Thymus (tissue), 11 donors: Measurements from ENCODE around the gene KCNG1. TPM values are rescaled to one million over a fixed set of nuclear protein-coding genes. Genes with fewer than 3 reads are reported as not detected.
"Not testable (repeated sequence)": the region's sequence is repeated elsewhere in the genome, so short reads cannot be mapped to it uniquely, and the experiment has no call there.

ENCODE experiments used
- DNase-seq, 9 donors: peaks; one replicate each; pipeline ENCODE4 v3.0.0-alpha.2; 2013; ENCODE audit warnings: low spot score in 9 of 9, low read depth in 6 of 9, missing footprints in 1 of 9
- H3K27ac ChIP-seq, 2 donors: one replicate each; pipeline ENCODE4 v1.5.1; 2013; ENCODE audit warnings: control low read depth in 1 of 2, low read depth in 1 of 2, low read length in 1 of 2, mild to moderate bottlenecking in 1 of 2, moderate library complexity in 1 of 2
- H3K27me3 ChIP-seq, 2 donors: one replicate each; pipeline ENCODE4 v1.5.1; 2013; ENCODE audit warnings: low read length in 1 of 2; ENCODE audit not compliant: control insufficient read depth in 2 of 2, insufficient read depth in 1 of 2
- H3K36me3 ChIP-seq, 2 donors: one replicate each; pipeline ENCODE4 v1.5.1; 2013; ENCODE audit warnings: low read length in 1 of 2, mild to moderate bottlenecking in 1 of 2, moderate library complexity in 1 of 2; ENCODE audit not compliant: control insufficient read depth in 2 of 2, insufficient read depth in 2 of 2
- H3K4me1 ChIP-seq, 2 donors: one replicate each; pipeline ENCODE4 v1.5.1; 2013; ENCODE audit warnings: low read length in 2 of 2; ENCODE audit not compliant: control insufficient read depth in 2 of 2, insufficient read depth in 2 of 2
- H3K4me3 ChIP-seq, 2 donors: one replicate each; pipeline ENCODE4 v1.5.1; 2013; ENCODE audit warnings: low read length in 2 of 2, control low read depth in 1 of 2, mild to moderate bottlenecking in 1 of 2
- H3K9me3 ChIP-seq, 2 donors: one replicate each; pipeline ENCODE4 v1.5.1; 2013; ENCODE audit warnings: low read length in 1 of 2, mild to moderate bottlenecking in 1 of 2; ENCODE audit not compliant: control insufficient read depth in 2 of 2, insufficient read depth in 1 of 2
- WGBS: extraction: QIAGEN DNeasy Blood & Tissue Kit; methylation state at CpG from one replicate; pipeline ENCODE4 v1.1.7; 2013; 5-methylcytosine and 5-hydroxymethylcytosine counted together
- polyA plus RNA-seq: library from polyadenylated mRNA; stranded (reverse); fragments of 200-250 nt; gene quantifications from one replicate; pipeline ENCODE4 v1.2.3, GENCODE V29; 2013
- total RNA-seq: library from RNA; stranded (reverse); fragments of 120-200 nt; gene quantifications from one replicate; pipeline ENCODE4 v1.2.4, GENCODE V29; 2013
- donor health status: healthy.

Gene KCNG1
- total and polyA plus RNA-seq, 2 donors = 0.28 to 0.71 TPM

GRCh38 chr20:50982363-50982762 is 40.5 kb downstream of the KCNG1 start:
- WGBS = 73% methylated on average over 4 of the region's 4 CpGs
- Histone ChIP-seq H3K27ac (no peak overlapping the region), H3K27me3 (peaks cover 0 to 12% of the 10 kb centered on the region in 2 donors), H3K9me3 (no peaks in the 10 kb centered on the region), H3K36me3 (no peaks in the 10 kb centered on the region), H3K4me1 (no peaks in the 10 kb centered on the region), H3K4me3 (no peak overlapping the region)
- DNase-seq = no peak

GRCh38 chr20:50981714-50982048 is 41.2 kb downstream of the KCNG1 start:
- DNase-seq = no peak
- Histone ChIP-seq H3K27ac (no peak overlapping the region), H3K9me3 (no peaks in the 10 kb centered on the region), H3K27me3 (peaks cover 0 to 16% of the 10 kb centered on the region in 2 donors), H3K4me3 (no peak overlapping the region), H3K36me3 (no peaks in the 10 kb centered on the region), H3K4me1 (no peaks in the 10 kb centered on the region)
- WGBS = 96% methylated on average over 3 of the region's 3 CpGs

- H3K36me3 ChIP-seq = no peaks in the 10 kb centered on the region
- no peaks in the 10 kb centered on the region for H3K9me3 ChIP-seq
- H3K4me1 ChIP-seq = no peaks in the 10 kb centered on the region
- peak in 7 of 9 donors; percentile 27 to 71 (median 42) for DNase-seq
- H3K27ac ChIP-seq = no peak overlapping the region
- 60% methylated on average over 26 of the region's 26 CpGs for WGBS
- peaks cover 0 to 16% of the 10 kb centered on the region in 2 donors for H3K27me3 ChIP-seq
- H3K4me3 ChIP-seq = no peak overlapping the region
Observed at GRCh38 chr20:50980851-50981713, 41.8 kb downstream of the KCNG1 start.

- peaks cover 0 to 16% of the 10 kb centered on the region in 2 donors for H3K27me3 ChIP-seq
- 92% methylated on average over 8 of the region's 8 CpGs for WGBS
Observed at GRCh38 chr20:50980071-50980681, 42.7 kb downstream of the KCNG1 start.

GRCh38 chr20:50978533-50978932 is 44.4 kb downstream of the KCNG1 start:
- H3K27me3 ChIP-seq = peaks cover 0 to 16% of the 10 kb centered on the region in 2 donors
- not testable (repeated sequence) for H3K4me1 ChIP-seq, H3K4me3 ChIP-seq, H3K27ac ChIP-seq, H3K9me3 ChIP-seq, H3K36me3 ChIP-seq, DNase-seq
- 91% methylated on average over 4 of the region's 4 CpGs for WGBS

More at GRCh38 chr20:50980071-50980681, 42.7 kb downstream of the KCNG1 start:
- Histone ChIP-seq H3K9me3 (no peaks in the 10 kb centered on the region), H3K4me3 (no peak overlapping the region), H3K27ac (no peak overlapping the region), H3K4me1 (no peaks in the 10 kb centered on the region), H3K36me3 (no peaks in the 10 kb centered on the region)
- DNase-seq = no peak

GRCh38 chr20:50977066-50978021 is 45.6 kb downstream of the KCNG1 start:
- no peaks in the 10 kb centered on the region for H3K9me3 ChIP-seq
- no peak overlapping the region for H3K4me3 ChIP-seq
- 84% methylated on average over 20 of the region's 20 CpGs for WGBS
- H3K36me3 ChIP-seq = no peaks in the 10 kb centered on the region
- no peak overlapping the region for H3K27ac ChIP-seq
- H3K4me1 ChIP-seq = no peaks in the 10 kb centered on the region
- H3K27me3 ChIP-seq = peaks cover 0 to 16% of the 10 kb centered on the region in 2 donors
- DNase-seq = no peak

- Histone ChIP-seq H3K27me3 (peaks cover 0 to 11% of the 10 kb centered on the region in 2 donors), H3K9me3 (no peaks in the 10 kb centered on the region), H3K4me1 (no peaks in the 10 kb centered on the region), H3K36me3 (no peaks in the 10 kb centered on the region), H3K27ac (no peak overlapping the region), H3K4me3 (no peak overlapping the region)
- WGBS = 96% methylated on average over 10 of the region's 10 CpGs
- no peak for DNase-seq
Observed at GRCh38 chr20:50975701-50976330, 47.1 kb downstream of the KCNG1 start.

GRCh38 chr20:50969912-50970311 is 53.0 kb downstream of the KCNG1 start:
- H3K4me1 ChIP-seq = no peaks in the 10 kb centered on the region
- DNase-seq = no peak
- no peak overlapping the region for H3K4me3 ChIP-seq
- H3K27ac ChIP-seq = no peak overlapping the region
- H3K27me3 ChIP-seq = peaks cover 0 to 6% of the 10 kb centered on the region in 2 donors
- H3K9me3 ChIP-seq = no peaks in the 10 kb centered on the region
- H3K36me3 ChIP-seq = no peaks in the 10 kb centered on the region
- 93% methylated on average over 8 of the region's 8 CpGs for WGBS
